H1 (cell line): ENCODE results near the gene ILKAP. TPM values are rescaled to one million over a fixed set of nuclear protein-coding genes. Genes with fewer than 3 reads are reported as not detected.

Experiments
- CTCF ChIA-PET: fragments of 300-600 bp; sonication (Branson Sonifier 250); formaldehyde crosslinking; loops from one replicate; lab custom pipeline; 2021; ENCODE audit not compliant: partially characterized antibody; lab: Charles Lee
- POLR2A ChIA-PET: fragments of 300-600 bp; sonication (Branson Sonifier 250); formaldehyde crosslinking; loops from one replicate; lab custom pipeline; 2021; ENCODE audit warnings: inconsistent platforms; ENCODE audit not compliant: partially characterized antibody; lab: Charles Lee
- DNase-seq, 2 experiments: peaks; one replicate each; pipeline versions ENCODE4 v3.0.0 to v3.0.0-alpha.2; 2010 to 2022; ENCODE audit warnings: low spot score in 2 of 2, low read depth in 1 of 2, mixed read lengths in 1 of 2
- FAIRE-seq: peaks from 2 replicates; lab custom pipeline; 2011; peaks lifted over from hg19 to GRCh38; lab: Jason Lieb, UNC
- H2AFZ ChIP-seq: 2 replicates; pipeline ENCODE4 v1.8.1; 2012; ENCODE audit warnings: low read length, inconsistent platforms
- H2AK5ac ChIP-seq: 2 replicates; pipeline ENCODE4 v1.6.1; 2013; ENCODE audit warnings: low read depth, low read length
- H2BK120ac ChIP-seq: replicated peaks from 2 replicates; pipeline ENCODE3; 2013; ENCODE audit warnings: low read depth, low read length, inconsistent platforms
- H2BK12ac ChIP-seq: 2 replicates; pipeline ENCODE4 v1.6.1; 2013; ENCODE audit warnings: low read depth, low read length
- H2BK15ac ChIP-seq: 2 replicates; pipeline ENCODE4 v1.6.1; 2013; ENCODE audit warnings: low read length
- H2BK20ac ChIP-seq: 2 replicates; pipeline ENCODE4 v1.6.1; 2013; ENCODE audit warnings: low read length
- H2BK5ac ChIP-seq: 2 replicates; pipeline ENCODE4 v1.6.1; 2013; ENCODE audit warnings: low read depth, low read length
- H3K14ac ChIP-seq: 2 replicates; pipeline ENCODE4 v1.6.1; 2013; ENCODE audit warnings: inconsistent platforms; ENCODE audit not compliant: insufficient read length
- H3K18ac ChIP-seq: 2 replicates; pipeline ENCODE4 v1.6.1; 2013; ENCODE audit warnings: low read length; ENCODE audit errors: extremely low read depth
- H3K23ac ChIP-seq: 2 replicates; pipeline ENCODE4 v1.6.1; 2013; ENCODE audit warnings: inconsistent platforms; ENCODE audit not compliant: insufficient read length
- H3K23me2 ChIP-seq: 2 replicates; pipeline ENCODE4 v1.6.1; 2013; ENCODE audit warnings: low read depth, low read length
- H3K27ac ChIP-seq: 2 replicates; pipeline ENCODE4 v1.6.1; 2011; ENCODE audit warnings: low read depth, low read length, inconsistent platforms
- H3K27me3 ChIP-seq, 4 experiments: replicated peaks in 1 of 4; 1 replicate in 1 of 4; 2 replicates in 3 of 4; pipeline versions ENCODE4 v1.6.1 to v1.8.1; 2011 to 2013; ENCODE audit warnings: low read length in 3 of 4, mild to moderate bottlenecking in 3 of 4, inconsistent platforms in 2 of 4, mixed read lengths in 2 of 4, moderate library complexity in 1 of 4; ENCODE audit not compliant: control insufficient read depth in 3 of 4, insufficient read depth in 3 of 4; ENCODE audit errors: extremely low read depth in 1 of 4
- H3K36me3 ChIP-seq, 4 experiments: 2 replicates each; pipeline versions ENCODE4 v1.6.1 to v1.8.1; 2011 to 2013; ENCODE audit warnings: mild to moderate bottlenecking in 4 of 4, low read length in 3 of 4, moderate library complexity in 2 of 4, control low read depth in 1 of 4, inconsistent platforms in 1 of 4; ENCODE audit not compliant: insufficient read depth in 4 of 4, control insufficient read depth in 2 of 4
- H3K4ac ChIP-seq: replicated peaks from 2 replicates; pipeline ENCODE3; 2013; ENCODE audit warnings: low read length, low read depth, mixed read lengths, inconsistent platforms; ENCODE audit not compliant: insufficient read length
- H3K4me1 ChIP-seq, 4 experiments: replicated peaks in 1 of 4; 1 replicate in 1 of 4; 2 replicates in 3 of 4; pipeline versions ENCODE4 v1.6.1 to v1.8.1; 2011 to 2013; ENCODE audit warnings: low read length in 3 of 4, inconsistent platforms in 2 of 4, mixed read lengths in 1 of 4; ENCODE audit not compliant: insufficient read depth in 4 of 4, control insufficient read depth in 3 of 4
- H3K4me2 ChIP-seq, 2 experiments: 2 replicates each; pipeline versions ENCODE4 v1.6.1 to v1.8.1; 2011 to 2013; ENCODE audit warnings: low read depth in 2 of 2, low read length in 2 of 2, control low read depth in 1 of 2, inconsistent platforms in 1 of 2, mild to moderate bottlenecking in 1 of 2; ENCODE audit not compliant: insufficient read depth in 1 of 2
- H3K4me3 ChIP-seq, 4 experiments: fragments of 200-600, 300-600 bp in 1 of 4; sonication (generic), shearing (Covaris generic), sonication (Bioruptor Twin) in 1 of 4; 2 replicates each; pipeline versions ENCODE4 v1.5.1 to v1.8.1; 2011 to 2016; ENCODE audit warnings: low read length in 4 of 4, low read depth in 3 of 4, control low read depth in 2 of 4, inconsistent platforms in 2 of 4, mild to moderate bottlenecking in 2 of 4, mixed read lengths in 1 of 4, moderate library complexity in 1 of 4; ENCODE audit not compliant: insufficient read depth in 2 of 4; ENCODE audit errors: extremely low read depth in 1 of 4
- H3K56ac ChIP-seq: replicated peaks from 2 replicates; pipeline ENCODE3; 2013; ENCODE audit warnings: low read depth, mild to moderate bottlenecking, mixed read lengths, low read length, inconsistent platforms; ENCODE audit not compliant: insufficient read length
- H3K79me1 ChIP-seq: 2 replicates; pipeline ENCODE4 v1.6.1; 2013; ENCODE audit warnings: low read depth, low read length, control low read depth
- H3K79me2 ChIP-seq, 2 experiments: 2 replicates each; pipeline versions ENCODE4 v1.6.1 to v1.8.1; 2012 to 2013; ENCODE audit warnings: low read length in 2 of 2, mild to moderate bottlenecking in 2 of 2, inconsistent platforms in 1 of 2; ENCODE audit not compliant: insufficient read depth in 2 of 2, control insufficient read depth in 1 of 2
- H3K9ac ChIP-seq, 4 experiments: replicated peaks in 1 of 4; 1 replicate in 1 of 4; 2 replicates in 3 of 4; pipeline versions ENCODE4 v1.6.1 to v1.8.1; 2011 to 2013; ENCODE audit warnings: low read depth in 3 of 4, low read length in 3 of 4, control low read depth in 2 of 4, mild to moderate bottlenecking in 2 of 4, moderate library complexity in 2 of 4, inconsistent platforms in 1 of 4; ENCODE audit errors: extremely low read depth in 1 of 4
- H3K9me3 ChIP-seq, 2 experiments: 2 replicates each; pipeline versions ENCODE4 v1.6.1 to v1.8.1; 2012 to 2013; ENCODE audit warnings: mild to moderate bottlenecking in 2 of 2, moderate library complexity in 2 of 2, control low read depth in 1 of 2, inconsistent platforms in 1 of 2, low read depth in 1 of 2, low read length in 1 of 2, mixed read lengths in 1 of 2; ENCODE audit not compliant: insufficient read depth in 2 of 2
- H4K20me1 ChIP-seq, 2 experiments: replicated peaks in 1 of 2; 2 replicates each; pipeline versions ENCODE3 to v1.8.1; 2011 to 2013; ENCODE audit warnings: inconsistent platforms in 2 of 2, low read length in 2 of 2, mild to moderate bottlenecking in 1 of 2; ENCODE audit not compliant: insufficient read depth in 2 of 2, control insufficient read depth in 1 of 2
- H4K5ac ChIP-seq: 2 replicates; pipeline ENCODE4 v1.6.1; 2013; ENCODE audit warnings: low read length, low read depth, mixed read lengths, inconsistent platforms; ENCODE audit not compliant: insufficient read length
- H4K8ac ChIP-seq: 2 replicates; pipeline ENCODE4 v1.8.0; 2013; ENCODE audit warnings: mild to moderate bottlenecking, moderate library complexity, low read length, inconsistent platforms; ENCODE audit not compliant: insufficient read depth; ENCODE audit errors: extremely low read depth
- H4K91ac ChIP-seq: replicated peaks from 2 replicates; pipeline ENCODE3; 2013; ENCODE audit warnings: low read length, mixed read lengths, inconsistent platforms; ENCODE audit not compliant: insufficient read length
- ATF2 ChIP-seq: IDR thresholded peaks from 2 replicates; pipeline ENCODE4 v1.6.1; 2012; ENCODE audit warnings: low read length, inconsistent platforms
- GABPA ChIP-seq: IDR thresholded peaks from 2 replicates; pipeline ENCODE4 v1.6.1; 2011; ENCODE audit warnings: mild to moderate bottlenecking, low read length, moderate library complexity, borderline replicate concordance; ENCODE audit not compliant: insufficient read depth
- HDAC2 ChIP-seq, 2 experiments: fragments of 300-600 bp in 1 of 2; sonication (generic) in 1 of 2; IDR thresholded peaks; 2 replicates each; pipeline ENCODE4 v1.6.1; 2011 to 2012; ENCODE audit warnings: low read depth in 2 of 2, low read length in 2 of 2, mild to moderate bottlenecking in 2 of 2, moderate library complexity in 2 of 2, borderline replicate concordance in 1 of 2, inconsistent platforms in 1 of 2
- KDM1A ChIP-seq: fragments of 200-600, 300-600 bp; sonication (generic); IDR thresholded peaks from 2 replicates; pipeline ENCODE4 v1.7.1; 2016; ENCODE audit warnings: mild to moderate bottlenecking, low read length, borderline replicate concordance
- PHF8 ChIP-seq: fragments of 200-600 bp; sonication (generic); conservative IDR thresholded peaks from 2 replicates; pipeline ENCODE4 v1.7.1; 2012; ENCODE audit warnings: low read depth, mild to moderate bottlenecking, inconsistent platforms, low read length, moderate library complexity
- SAP30 ChIP-seq: fragments of 300-600 bp; sonication (generic); IDR thresholded peaks from 2 replicates; pipeline ENCODE4 v1.7.1; 2012; ENCODE audit warnings: low read length, moderate library complexity, mild to moderate bottlenecking, inconsistent platforms; ENCODE audit not compliant: insufficient read depth, insufficient replicate concordance
- SP1 ChIP-seq: IDR thresholded peaks from 2 replicates; pipeline ENCODE4 v1.6.1; 2011; ENCODE audit warnings: low read depth, low read length
- SP2 ChIP-seq: IDR thresholded peaks from 2 replicates; pipeline ENCODE4 v1.6.1; 2012; ENCODE audit warnings: mild to moderate bottlenecking, low read length, inconsistent platforms
- SRF ChIP-seq: IDR thresholded peaks from 2 replicates; pipeline ENCODE4 v1.6.1; 2011; ENCODE audit warnings: mild to moderate bottlenecking, low read depth, low read length, moderate library complexity
- TAF1 ChIP-seq: IDR thresholded peaks from 2 replicates; pipeline ENCODE4 v1.6.1; 2011; ENCODE audit warnings: mild to moderate bottlenecking, low read depth, low read length
- TAF7 ChIP-seq: optimal IDR thresholded peaks from 2 replicates; pipeline ENCODE3; 2011; ENCODE audit warnings: low read depth, mild to moderate bottlenecking, inconsistent platforms, low read length, moderate library complexity, borderline replicate concordance
- WGBS, 2 experiments: shearing (Covaris generic) in 1 of 2; methylation state at CpG; one replicate each; pipeline versions ENCODE4 v1.1.6 to v1.1.7; 2013 to 2015; ENCODE audit warnings: low lambda C conversion rate in 2 of 2, mixed read lengths in 2 of 2, inconsistent platforms in 1 of 2, low coverage in 1 of 2, missing lambda C conversion rate in 1 of 2; ENCODE audit not compliant: insufficient replicate concordance in 2 of 2, insufficient coverage in 1 of 2, insufficient read length in 1 of 2; ENCODE audit errors: extremely low coverage in 1 of 2, missing lambda C conversion rate in 1 of 2; 5-methylcytosine and 5-hydroxymethylcytosine counted together
- polyA plus RNA-seq, 7 experiments: library from polyadenylated mRNA; depleted of rRNA in 3 of 7; stranded (reverse) in 5 of 7; unstranded in 2 of 7; fragments of >200 nt in 5 of 7; fragments of 200-250 nt in 2 of 7; gene quantifications; 1 replicate in 5 of 7; 2 replicates in 1 of 7; 4 replicates in 1 of 7; pipeline versions ENCODE4 v1.2.1 to v1.2.3, GENCODE V29; 2011 to 2013; ENCODE audit warnings: missing spikeins in 2 of 7, mixed read lengths in 2 of 7
- total RNA-seq: library from RNA; stranded (reverse); fragmentation: NEBNext Ultra II Directional; extraction: Animal tissue kit (Norgen Biotek cat#: 25700); gene quantifications from 2 replicates; pipeline ENCODE4 v1.2.1, GENCODE V29; 2021

Gene ILKAP
- total and polyA plus RNA-seq, 2 of the 8 experiments (the other 6 are each of a cell fraction or from before 2014, with no cell fraction given) = 23.5 to 33.8 TPM

- Histone ChIP-seq H3K23me2 (no peaks in the 10 kb centered on the region), H2BK12ac (no peak overlapping the region), H3K23ac (no peak overlapping the region), H3K9ac (no peak overlapping the region), H2BK15ac (no peak overlapping the region), H4K8ac (no peak overlapping the region), H4K5ac (no peak overlapping the region), H3K56ac (no peak overlapping the region), H3K79me1 (no peaks in the 10 kb centered on the region), H2AK5ac (no peak overlapping the region), H3K4me3 (no peak overlapping the region), H3K79me2 (no peaks in the 10 kb centered on the region), H3K27ac (no peak overlapping the region), H2BK20ac (no peak overlapping the region), H3K27me3 (no peaks in the 10 kb centered on the region), H4K20me1 (peaks cover 0 to 1% of the 10 kb centered on the region in 2 experiments), H4K91ac (no peak overlapping the region), H3K4ac (no peak overlapping the region), H3K14ac (no peak overlapping the region), H3K36me3 (peaks cover 0 to 3% (median 0%) of the 10 kb centered on the region in 4 experiments; a peak in 2 of 8 replicates), H3K18ac (no peak overlapping the region), H2BK5ac (no peak overlapping the region), H3K9me3 (no peaks in the 10 kb centered on the region), H3K4me2 (no peak overlapping the region), H2AFZ (no peak overlapping the region), H3K4me1 (no peaks in the 10 kb centered on the region; a peak in 2 of 7 replicates)
- no peak for FAIRE-seq
- CTCF ChIA-PET = interaction anchor here (2.5 to 17.1 kb wide), 3 partner anchors 9 to 27 kb away, joined by 13 to 298 read pairs (median 208); no protein-coding TSS in a partner anchor
- DNase-seq = no peak
- 83% methylated on average over 11 of the region's 11 CpGs; no CpG with 5 or more reads in 1 of the 2 experiments for WGBS, 2 experiments
- POLR2A ChIA-PET = interaction anchor here (4.2 kb wide), 1 partner anchor 12 kb away, joined by 21 read pairs; the partner anchor contains the start of gene HES6
- TF ChIP-seq ATF2 (no peak), SP1 (no peak), SAP30 (no peak), HDAC2 (IDR thresholded peaks at IDR 0.05; ENCODE audit: borderline replicate concordance in 1 of 2, low read depth in 2 of 2, low read length in 2 of 2) (no peak), TAF1 (no peak), KDM1A (no peak), SRF (no peak), TAF7 (no peak), GABPA (no peak), PHF8 (no peak), SP2 (no peak)
- TF ChIP-seq, all 59 proteins: peak for 0
- no peak overlapping the region for H2BK120ac ChIP-seq
These were observed 48.5 kb upstream of the ILKAP start for GRCh38 chr2:238251986-238252385.
